Chondrocyte (in vitro differentiated cells): ENCODE results near the gene OLIG3. TPM values are rescaled to one million over a fixed set of nuclear protein-coding genes. Genes with fewer than 3 reads are reported as not detected.

ENCODE experiments used
- DNase-seq: peaks from one replicate; pipeline ENCODE4 v3.0.0; 2021; ENCODE audit warnings: mixed read lengths, low spot score
- H3K27ac Mint-ChIP-seq: one replicate; pipeline ENCODE4 v1.8.0; 2021; ENCODE audit warnings: mild to moderate bottlenecking, moderate library complexity, mixed read lengths; ENCODE audit not compliant: unreplicated experiment
- H3K27me3 Mint-ChIP-seq: 2 replicates; pipeline ENCODE4 v1.8.0; 2021; ENCODE audit warnings: low read depth, mixed read lengths
- H3K36me3 Mint-ChIP-seq: 2 replicates; pipeline ENCODE4 v1.8.0; 2021; ENCODE audit warnings: low read depth, mixed read lengths
- H3K4me1 Mint-ChIP-seq: 2 replicates; pipeline ENCODE4 v1.8.0; 2021; ENCODE audit warnings: low read depth, mild to moderate bottlenecking, mixed read lengths
- H3K4me3 Mint-ChIP-seq: one replicate; pipeline ENCODE4 v1.8.0; 2021; ENCODE audit warnings: mild to moderate bottlenecking, moderate library complexity, mixed read lengths; ENCODE audit not compliant: unreplicated experiment
- H3K9me3 Mint-ChIP-seq: 2 replicates; pipeline ENCODE4 v1.8.0; 2021; ENCODE audit warnings: low read depth, mixed read lengths
- total RNA-seq: library from RNA; stranded (reverse); gene quantifications from 3 replicates; pipeline ENCODE4 v1.2.1, GENCODE V29; 2021
- TF ChIP-seq, protein P1 (sequence below): fragments of 200-600 bp; sonication (generic); IDR thresholded peaks from 2 replicates; pipeline ENCODE4 v1.5.0; 2021; ENCODE audit warnings: antibody characterized with exemption, mild to moderate bottlenecking, moderate library complexity

OLIG3 gene
- total RNA-seq, 1 donor from 2014 or later = not detected

DNA sequence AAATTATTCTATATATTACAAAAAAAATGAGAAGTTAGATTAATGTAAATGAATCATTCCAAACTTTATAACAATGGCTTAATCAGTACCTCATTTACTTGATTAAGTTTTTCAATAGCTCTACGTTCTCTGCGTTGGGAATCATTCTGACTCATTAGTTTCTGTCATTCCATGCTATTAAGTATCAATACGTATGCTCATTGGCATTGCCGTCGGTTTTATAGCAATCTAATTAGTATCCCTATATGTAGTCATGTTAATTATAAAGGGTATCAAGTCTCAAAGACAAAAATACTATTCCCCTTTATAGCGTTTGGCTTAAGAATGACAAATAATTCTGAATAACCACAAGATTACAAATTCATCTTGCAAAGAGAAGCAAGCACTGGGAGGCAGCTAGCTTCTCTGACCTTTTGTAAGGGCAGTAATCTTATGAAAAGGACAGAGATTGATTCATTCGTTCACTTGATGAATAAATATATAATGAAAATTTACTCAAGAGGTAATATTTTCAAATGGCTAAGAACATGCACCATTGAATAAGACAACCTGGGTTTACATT, 41.8 kb downstream of the OLIG3 start:
- TF ChIP-seq, protein P1, sequence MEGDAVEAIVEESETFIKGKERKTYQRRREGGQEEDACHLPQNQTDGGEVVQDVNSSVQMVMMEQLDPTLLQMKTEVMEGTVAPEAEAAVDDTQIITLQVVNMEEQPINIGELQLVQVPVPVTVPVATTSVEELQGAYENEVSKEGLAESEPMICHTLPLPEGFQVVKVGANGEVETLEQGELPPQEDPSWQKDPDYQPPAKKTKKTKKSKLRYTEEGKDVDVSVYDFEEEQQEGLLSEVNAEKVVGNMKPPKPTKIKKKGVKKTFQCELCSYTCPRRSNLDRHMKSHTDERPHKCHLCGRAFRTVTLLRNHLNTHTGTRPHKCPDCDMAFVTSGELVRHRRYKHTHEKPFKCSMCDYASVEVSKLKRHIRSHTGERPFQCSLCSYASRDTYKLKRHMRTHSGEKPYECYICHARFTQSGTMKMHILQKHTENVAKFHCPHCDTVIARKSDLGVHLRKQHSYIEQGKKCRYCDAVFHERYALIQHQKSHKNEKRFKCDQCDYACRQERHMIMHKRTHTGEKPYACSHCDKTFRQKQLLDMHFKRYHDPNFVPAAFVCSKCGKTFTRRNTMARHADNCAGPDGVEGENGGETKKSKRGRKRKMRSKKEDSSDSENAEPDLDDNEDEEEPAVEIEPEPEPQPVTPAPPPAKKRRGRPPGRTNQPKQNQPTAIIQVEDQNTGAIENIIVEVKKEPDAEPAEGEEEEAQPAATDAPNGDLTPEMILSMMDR = no peak

DNA sequence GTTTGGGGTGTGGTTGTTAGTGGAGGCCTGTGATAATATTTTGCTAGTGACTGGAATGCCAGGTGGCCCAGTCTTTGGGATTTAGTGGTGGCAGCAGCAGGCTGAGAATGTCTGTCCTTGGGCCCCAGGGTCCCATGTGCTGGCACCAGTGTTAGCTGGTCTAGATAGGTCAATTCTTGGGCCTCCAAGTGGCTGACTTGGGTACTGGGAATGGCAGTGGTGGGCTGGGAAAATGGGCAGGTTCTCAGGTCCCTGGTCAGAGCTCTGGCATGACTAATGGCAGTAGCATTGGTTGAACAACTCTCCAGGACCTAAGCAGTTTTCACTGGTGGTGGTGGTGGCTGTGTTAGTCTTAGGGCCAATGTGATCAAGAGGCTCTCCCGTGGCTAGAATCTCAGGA, 50.3 kb downstream of the OLIG3 start:
- peaks cover 23% of the 10 kb centered on the region for H3K9me3 Mint-ChIP-seq
- H3K27ac Mint-ChIP-seq = no peak overlapping the region
- no peaks in the 10 kb centered on the region for H3K4me1 Mint-ChIP-seq
- TF ChIP-seq, protein P1 = no peak
- no peak overlapping the region for H3K4me3 Mint-ChIP-seq
- no peak for DNase-seq
- peaks cover 21% of the 10 kb centered on the region for H3K27me3 Mint-ChIP-seq
- H3K36me3 Mint-ChIP-seq = no peaks in the 10 kb centered on the region

More for the DNA sequence above, 41.8 kb downstream of the OLIG3 start:
- Mint-ChIP-seq H3K36me3 (no peaks in the 10 kb centered on the region), H3K27ac (no peak overlapping the region), H3K4me1 (peaks cover 3% of the 10 kb centered on the region), H3K4me3 (no peak overlapping the region), H3K9me3 (peaks cover 14% of the 10 kb centered on the region), H3K27me3 (peaks cover 13% of the 10 kb centered on the region)
- DNase-seq = no peak
